RPMI8226 (cell line): ENCODE measurements around the gene DUSP22.

Experiments used
- DNase-seq: peaks from one replicate; pipeline ENCODE4 v3.0.0-alpha.2; 2015

DUSP22 gene, protein sequence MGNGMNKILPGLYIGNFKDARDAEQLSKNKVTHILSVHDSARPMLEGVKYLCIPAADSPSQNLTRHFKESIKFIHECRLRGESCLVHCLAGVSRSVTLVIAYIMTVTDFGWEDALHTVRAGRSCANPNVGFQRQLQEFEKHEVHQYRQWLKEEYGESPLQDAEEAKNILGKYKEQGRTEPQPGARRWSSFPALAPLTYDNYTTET

GRCh38 chr6:291697-292505 lies at the start of gene DUSP22:
Gene DUSP22, plus strand, starts transcription at chr6:292487. Its CDS starts 53 bp downstream, at chr6:292540.
- peak; percentile 99 for DNase-seq

GRCh38 chr6:246352-246751 lies 45.9 kb upstream of the DUSP22 start:
- DNase-seq = no peak

GRCh38 chr6:247351-247750 lies 44.9 kb upstream of the DUSP22 start:
- no peak for DNase-seq

DNA sequence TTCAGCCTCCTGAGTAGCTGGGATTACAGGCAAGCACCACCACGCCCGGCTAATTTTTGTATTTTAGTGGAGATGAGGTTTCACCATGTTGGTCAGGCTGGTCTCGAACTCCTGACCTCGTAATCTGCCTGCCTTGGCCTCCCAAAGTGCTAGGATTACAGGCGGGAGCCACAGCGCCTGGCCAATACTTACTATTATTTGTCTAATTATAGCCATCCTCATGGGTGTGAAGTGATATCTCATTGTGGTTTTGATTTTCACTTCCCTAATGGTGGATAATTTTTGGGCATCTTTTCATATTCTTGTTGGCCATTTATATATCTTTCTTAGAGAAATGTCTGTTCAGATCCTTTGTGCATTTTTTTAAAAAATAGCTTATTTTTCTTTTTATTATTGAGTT lies 44.2 kb upstream of the DUSP22 start:
- peak; percentile 73 for DNase-seq

DNA sequence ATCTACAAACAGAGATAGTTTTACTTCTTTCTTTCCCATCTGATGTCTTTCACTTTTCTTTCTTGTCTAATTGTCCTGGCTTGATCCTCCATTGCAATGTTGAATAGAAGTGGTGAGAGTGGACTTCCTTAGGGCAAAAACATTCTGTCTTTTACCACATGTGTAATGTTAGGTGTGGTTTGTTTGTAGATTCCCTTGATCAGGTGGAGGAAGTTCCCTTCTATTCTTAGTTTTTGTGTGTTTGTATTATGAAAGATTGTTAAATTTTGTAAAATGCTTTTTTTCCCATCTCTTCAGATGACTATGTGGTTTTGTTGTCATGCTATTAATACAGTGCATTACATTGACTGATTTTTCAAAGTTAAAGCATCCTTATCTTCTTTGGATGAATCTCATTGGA lies 41.6 kb upstream of the DUSP22 start:
- DNase-seq = no peak

- DNase-seq = peak; percentile 34
Measured at GRCh38 chr6:251920-252319, 40.4 kb upstream of the DUSP22 start.

DNA sequence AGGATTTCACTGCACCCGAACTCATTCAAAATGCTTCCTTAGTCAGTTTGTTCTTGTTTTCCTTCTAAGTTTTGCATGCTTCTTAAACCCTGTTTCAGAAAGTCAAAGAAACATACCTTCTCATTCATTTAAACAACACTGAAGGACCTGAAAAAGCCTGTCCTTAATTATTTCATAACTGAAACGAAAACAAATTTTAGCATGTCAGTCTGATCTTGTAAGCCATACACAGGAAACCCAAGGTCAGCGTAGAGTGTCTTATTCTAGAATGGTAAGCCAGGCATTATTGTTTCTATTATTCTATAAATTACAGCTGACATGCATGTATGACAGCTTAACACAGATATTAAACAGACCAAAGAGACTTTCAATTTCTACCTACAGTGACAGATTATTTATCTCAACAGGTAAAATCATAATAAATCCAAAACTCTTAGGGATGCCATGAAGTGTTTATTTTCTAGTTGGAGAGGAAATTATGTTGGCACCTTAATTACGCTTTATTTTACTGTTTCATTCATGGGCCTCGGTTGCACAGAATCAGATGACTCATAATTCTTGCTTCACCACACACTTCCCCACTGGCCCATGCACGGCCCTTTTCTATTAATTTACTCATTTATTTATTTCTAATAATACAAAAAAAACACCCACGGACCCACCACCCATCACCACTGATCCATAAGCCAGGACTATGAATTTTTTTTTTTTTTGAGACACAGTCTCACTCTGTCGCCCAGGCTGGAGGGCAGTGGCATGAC lies 39.3 kb upstream of the DUSP22 start:
- DNase-seq = peak; percentile 30

DNA sequence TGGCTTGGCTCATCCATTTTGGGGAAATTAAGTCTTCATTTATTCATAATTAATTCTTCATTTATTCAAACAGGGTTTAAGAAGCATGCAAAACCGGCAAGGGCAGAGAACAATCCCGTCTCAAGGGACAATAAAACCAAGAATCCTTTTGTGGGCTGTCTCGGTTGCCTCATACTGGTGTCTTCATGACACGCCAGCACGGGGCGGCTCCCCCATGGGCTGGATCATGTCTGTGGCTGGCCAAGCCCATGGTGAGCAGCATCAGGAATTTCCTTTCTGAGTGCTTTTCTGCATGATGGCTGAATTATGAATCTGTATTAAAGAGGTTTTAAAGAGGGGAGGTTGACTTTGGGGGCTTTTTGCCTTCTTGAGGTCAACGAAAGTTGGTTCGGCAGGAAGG lies 38.3 kb upstream of the DUSP22 start:
- no peak for DNase-seq

GRCh38 chr6:255041-255750 lies 37.1 kb upstream of the DUSP22 start:
- no peak for DNase-seq

- DNase-seq = no peak
Measured at GRCh38 chr6:255751-256083, 36.6 kb upstream of the DUSP22 start.

GRCh38 chr6:256169-256568 lies 36.1 kb upstream of the DUSP22 start:
- DNase-seq = no peak

DNA sequence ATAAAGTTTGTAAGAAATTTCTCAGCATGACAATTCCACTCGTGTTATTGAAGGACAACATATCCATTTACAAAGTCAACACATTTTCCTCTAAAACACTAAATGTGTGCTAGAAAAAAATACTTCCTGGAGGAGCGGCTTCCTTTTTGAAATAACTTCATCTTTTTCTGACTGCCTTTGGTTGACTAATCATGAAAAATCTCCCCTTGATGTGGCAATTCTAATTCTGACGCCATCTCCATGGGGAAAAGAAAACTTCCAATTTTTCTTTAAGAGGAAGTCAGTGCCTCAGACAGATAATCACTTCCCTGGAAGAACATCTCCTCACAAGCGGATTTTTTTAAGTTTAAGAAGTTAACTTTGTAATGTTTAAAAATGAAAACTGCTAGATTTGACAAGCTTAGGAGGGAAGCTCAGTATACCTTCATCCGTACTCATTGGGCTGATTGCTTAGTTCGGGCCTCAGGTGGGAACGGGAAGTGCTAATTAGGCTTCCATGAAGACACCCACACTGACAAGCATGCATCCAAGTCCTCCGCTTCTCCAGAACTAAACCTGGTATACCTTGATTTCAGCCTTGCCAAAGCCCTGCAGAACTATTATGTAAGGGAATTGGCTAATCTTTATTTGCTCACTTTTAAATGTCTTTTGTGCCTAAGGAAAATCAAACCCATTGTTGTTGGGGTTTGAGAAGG lies 35.1 kb upstream of the DUSP22 start:
- no peak for DNase-seq

GRCh38 chr6:257774-258173 lies 34.5 kb upstream of the DUSP22 start:
- DNase-seq = peak; percentile 100

- DNase-seq = peak; percentile 21
Measured at GRCh38 chr6:259316-259715, 33.0 kb upstream of the DUSP22 start.

DNA sequence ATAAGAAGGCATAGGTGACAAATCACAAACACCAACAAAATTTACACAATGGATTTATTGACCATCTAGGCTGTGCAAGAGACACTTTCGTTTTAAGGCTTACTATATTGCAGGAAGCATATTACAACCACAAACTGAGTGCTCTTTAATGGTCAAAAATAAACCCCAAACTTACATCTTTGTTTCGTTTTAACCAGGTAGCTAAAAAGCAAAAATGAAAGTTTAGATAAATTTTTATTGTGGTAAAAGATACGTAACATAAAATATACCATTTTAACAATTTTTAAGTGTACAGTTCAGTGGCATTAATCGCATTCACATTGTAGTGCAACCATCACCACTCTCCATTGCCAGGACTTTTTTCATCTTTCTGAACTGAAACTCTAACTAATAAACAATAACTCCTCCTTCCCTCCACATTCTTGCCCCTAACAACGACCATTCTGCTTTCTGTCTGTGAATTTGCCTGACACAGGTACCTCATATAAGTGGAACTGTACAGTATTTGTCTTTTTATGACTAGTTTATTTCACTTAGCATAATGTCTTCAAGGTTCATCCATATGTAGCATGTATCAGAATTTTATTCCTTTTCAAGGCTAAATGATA lies 32.3 kb upstream of the DUSP22 start:
- peak; percentile 71 for DNase-seq

DNA sequence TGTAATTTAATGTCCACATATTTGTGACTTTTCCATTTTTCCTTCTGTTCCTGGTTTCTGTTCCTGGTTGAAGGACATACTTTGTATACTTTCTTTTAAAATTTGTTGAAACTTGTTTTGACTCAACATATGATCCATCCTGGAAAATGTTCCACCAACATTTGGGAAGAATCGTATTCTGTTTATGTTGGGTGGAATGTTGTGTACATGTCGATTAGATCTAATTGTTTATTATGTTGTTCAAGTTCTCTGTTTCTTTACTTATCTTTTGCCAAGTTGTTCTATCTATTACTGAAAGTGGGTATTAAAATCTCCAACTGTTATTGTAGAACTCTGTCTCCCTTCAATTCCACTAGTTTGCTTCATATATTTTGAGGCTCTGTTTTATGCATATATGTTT lies 27.7 kb upstream of the DUSP22 start:
- DNase-seq = no peak

DNA sequence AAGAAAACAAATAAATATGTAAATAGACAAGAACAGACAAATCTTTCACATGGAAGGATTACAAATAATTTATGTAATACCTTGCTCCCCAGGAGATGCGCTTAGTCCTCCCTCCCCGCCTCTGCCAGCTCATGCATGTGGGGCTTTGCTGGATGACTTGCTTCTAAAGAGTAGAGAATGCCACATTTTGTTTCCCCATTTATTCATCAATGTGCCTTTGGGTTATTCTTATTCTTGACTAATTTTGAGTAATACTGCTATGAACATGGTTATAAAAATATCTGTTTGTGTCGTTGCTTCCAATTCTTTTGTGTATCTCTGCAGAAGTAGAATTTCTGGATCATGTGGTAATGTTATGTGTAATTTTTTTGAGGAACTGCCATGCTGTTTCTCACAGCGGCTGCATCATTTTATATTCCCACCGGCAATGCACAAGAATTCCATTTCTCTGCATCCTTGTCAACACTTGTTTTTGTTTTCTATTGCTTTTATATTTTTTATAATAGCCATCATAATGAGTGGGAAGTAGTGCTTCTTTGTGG lies 23.8 kb upstream of the DUSP22 start:
- no peak for DNase-seq

DNA sequence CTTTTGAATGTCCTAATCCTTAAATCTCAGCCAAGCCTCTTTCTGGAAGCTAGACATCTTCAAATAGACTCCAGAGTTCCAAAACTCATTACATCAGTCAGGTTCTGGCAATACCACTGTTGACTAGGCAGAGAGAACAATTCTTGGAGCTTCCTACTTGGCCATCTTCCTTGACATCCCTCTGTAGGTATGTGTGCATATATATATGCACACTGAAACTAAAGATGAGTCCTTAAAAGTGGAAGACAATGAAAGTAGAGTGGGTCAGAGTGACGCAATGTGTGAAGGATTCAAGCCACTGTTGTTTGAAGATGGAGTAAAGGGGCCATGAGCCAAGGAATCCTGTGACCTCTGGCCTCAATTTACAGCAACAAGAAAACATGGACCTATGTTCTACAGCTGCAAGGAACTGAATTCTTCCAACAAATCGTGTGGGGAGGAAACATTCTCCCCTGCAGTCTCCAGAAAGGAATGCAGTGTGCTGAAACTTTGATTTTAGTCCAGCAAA lies 18.7 kb upstream of the DUSP22 start:
- no peak for DNase-seq

GRCh38 chr6:277746-278145 lies 14.5 kb upstream of the DUSP22 start:
- no peak for DNase-seq

GRCh38 chr6:278494-278893 lies 13.8 kb upstream of the DUSP22 start:
- no peak for DNase-seq

- DNase-seq = no peak
Measured at GRCh38 chr6:279341-280029, 12.8 kb upstream of the DUSP22 start.
